Keratinocyte (primary cell): ENCODE measurements around the gene TUSC2. TPM values are rescaled to one million over a fixed set of nuclear protein-coding genes. Genes with fewer than 3 reads are reported as not detected.

ENCODE experiments used
- DNase-seq: peaks from one replicate; pipeline ENCODE4 v3.0.0-alpha.2; 2011; ENCODE audit warnings: low read depth, missing footprints, low spot score
- FAIRE-seq: peaks from 2 replicates; lab custom pipeline; 2011; peaks lifted over from hg19 to GRCh38; lab: Jason Lieb, UNC
- H2AFZ ChIP-seq: 2 replicates; pipeline ENCODE4 v1.6.0; 2012; ENCODE audit warnings: low read length, control low read depth, inconsistent platforms; ENCODE audit not compliant: control insufficient read depth
- H3K27ac ChIP-seq: 2 replicates; pipeline ENCODE4 v1.5.1; 2011; ENCODE audit warnings: low read length; ENCODE audit not compliant: control insufficient read depth, insufficient read depth
- H3K27me3 ChIP-seq: 3 replicates; pipeline ENCODE4 v1.6.0; 2011; ENCODE audit warnings: low read length; ENCODE audit not compliant: control insufficient read depth, insufficient read depth; ENCODE audit errors: extremely low read depth
- H3K36me3 ChIP-seq, 2 experiments: 2 replicates in 1 of 2; 3 replicates in 1 of 2; pipeline ENCODE4 v1.5.1; 2011; ENCODE audit warnings: low read length in 2 of 2, mild to moderate bottlenecking in 1 of 2; ENCODE audit not compliant: control insufficient read depth in 2 of 2, insufficient read depth in 2 of 2; ENCODE audit errors: extremely low read depth in 1 of 2
- H3K4me1 ChIP-seq: 3 replicates; pipeline ENCODE4 v1.5.1; 2011; ENCODE audit warnings: low read length; ENCODE audit not compliant: control insufficient read depth, insufficient read depth; ENCODE audit errors: extremely low read depth
- H3K4me2 ChIP-seq: 3 replicates; pipeline ENCODE4 v1.6.0; 2011; ENCODE audit warnings: low read depth, low read length; ENCODE audit not compliant: control insufficient read depth, insufficient read depth; ENCODE audit errors: extremely low read depth
- H3K4me3 ChIP-seq, 3 experiments: fragments of 200-600 bp in 1 of 3; sonication (generic) in 1 of 3; 2 replicates in 2 of 3; 3 replicates in 1 of 3; pipeline ENCODE4 v1.5.1; 2011 to 2016; ENCODE audit warnings: low read length in 3 of 3, mild to moderate bottlenecking in 3 of 3, control low read depth in 2 of 3, inconsistent platforms in 1 of 3, low read depth in 1 of 3, mixed read lengths in 1 of 3, mixed run types in 1 of 3, moderate library complexity in 1 of 3; ENCODE audit not compliant: control insufficient read depth in 2 of 3, insufficient read depth in 2 of 3; ENCODE audit errors: extremely low read depth in 1 of 3
- H3K79me2 ChIP-seq: 2 replicates; pipeline ENCODE4 v1.6.0; 2012; ENCODE audit warnings: low read length; ENCODE audit not compliant: control insufficient read depth, insufficient read depth
- H3K9ac ChIP-seq: 3 replicates; pipeline ENCODE4 v1.6.0; 2011; ENCODE audit warnings: low read length; ENCODE audit not compliant: control insufficient read depth, insufficient read depth; ENCODE audit errors: extremely low read depth
- H3K9me1 ChIP-seq: 3 replicates; pipeline ENCODE4 v1.6.0; 2011; ENCODE audit warnings: low read length; ENCODE audit not compliant: control insufficient read depth, insufficient read depth; ENCODE audit errors: extremely low read depth
- H3K9me3 ChIP-seq: 2 replicates; pipeline ENCODE4 v1.5.1; 2012; ENCODE audit warnings: low read depth, low read length; ENCODE audit not compliant: control insufficient read depth
- H4K20me1 ChIP-seq: 3 replicates; pipeline ENCODE4 v1.6.0; 2011; ENCODE audit warnings: low read length; ENCODE audit not compliant: control insufficient read depth, insufficient read depth; ENCODE audit errors: extremely low read depth
- EZH2 ChIP-seq: IDR thresholded peaks from one replicate; pipeline ENCODE4 v1.6.1; 2012; ENCODE audit warnings: inconsistent platforms, mild to moderate bottlenecking, low read length, moderate library complexity
- dilution Hi-C: fragments of 300-500 bp; cut with MboI; formaldehyde crosslinking; loops from one replicate; pipeline ENCODE4 v1.7.0; 2020; ENCODE audit warnings: low sequenced_read_pairs; ENCODE audit not compliant: extremely low pct_ligation_motif_present
- polyA plus RNA-seq, 5 experiments: library from polyadenylated mRNA; depleted of rRNA in 3 of 5; stranded (reverse) in 3 of 5; stranded (forward) in 1 of 5; unstranded in 1 of 5; fragments of >200 nt; gene quantifications; 1 replicate in 1 of 5; 2 replicates in 3 of 5; 3 replicates in 1 of 5; pipeline versions ENCODE4 v1.2.1 to v1.2.3, GENCODE V29; 2011 to 2012; ENCODE audit warnings: missing spikeins in 2 of 5, low read depth in 1 of 5, low replicate concordance in 1 of 5
- TF ChIP-seq, protein P1 (sequence below), 3 experiments: IDR thresholded peaks in 1 of 3; conservative IDR thresholded peaks in 1 of 3; optimal IDR thresholded peaks in 1 of 3; 2 replicates in 2 of 3; 3 replicates in 1 of 3; pipeline versions ENCODE3 to v1.5.1; 2011; ENCODE audit warnings: low read length in 3 of 3, mild to moderate bottlenecking in 3 of 3, moderate library complexity in 2 of 3, control low read depth in 1 of 3, inconsistent platforms in 1 of 3; ENCODE audit not compliant: insufficient read depth in 2 of 3; ENCODE audit errors: extremely low read depth in 1 of 3

Gene TUSC2
- polyA plus RNA-seq, 1 donor (not counting 4 experiments of a cell fraction or from before 2014, with no cell fraction given), result 30.5 TPM

DNA sequence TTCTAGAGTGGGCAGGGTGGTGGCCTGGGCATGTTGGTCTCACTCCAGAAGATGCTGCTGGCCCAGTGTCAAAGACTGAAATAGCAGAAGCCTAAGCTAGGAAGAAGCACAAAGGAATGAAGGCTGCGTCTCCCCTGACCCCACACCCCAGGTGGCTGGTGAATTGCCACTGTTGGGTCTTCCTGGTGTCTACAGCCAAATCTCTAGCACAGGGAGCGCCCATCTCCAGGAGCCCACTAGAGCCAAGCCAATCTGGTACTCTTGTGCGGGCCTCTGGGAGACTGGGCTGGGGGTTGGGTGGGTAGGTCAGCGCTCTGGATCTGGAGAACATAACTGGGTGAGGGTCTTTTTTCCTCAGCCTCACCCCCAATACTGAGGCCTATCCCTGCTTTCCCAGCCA lies 894 bp downstream of the TUSC2 start:
- Histone ChIP-seq H3K27me3 (no peaks in the 10 kb centered on the region), H3K9me3 (no peaks in the 10 kb centered on the region), H4K20me1 (no peaks in the 10 kb centered on the region), H3K9ac (peak overlapping the region; percentile 87), H3K4me1 (peaks cover 13% of the 10 kb centered on the region), H3K36me3 (peaks cover 27 to 39% of the 10 kb centered on the region in 2 experiments), H3K4me2 (peak overlapping the region; percentile 94), H3K27ac (peak overlapping the region; percentile 74), H3K4me3 (peak overlapping the region; percentile 86 to 90 (median 87)), H3K79me2 (peaks cover 36% of the 10 kb centered on the region), H2AFZ (no peak overlapping the region), H3K9me1 (no peaks in the 10 kb centered on the region)
- TF ChIP-seq, protein P1, sequence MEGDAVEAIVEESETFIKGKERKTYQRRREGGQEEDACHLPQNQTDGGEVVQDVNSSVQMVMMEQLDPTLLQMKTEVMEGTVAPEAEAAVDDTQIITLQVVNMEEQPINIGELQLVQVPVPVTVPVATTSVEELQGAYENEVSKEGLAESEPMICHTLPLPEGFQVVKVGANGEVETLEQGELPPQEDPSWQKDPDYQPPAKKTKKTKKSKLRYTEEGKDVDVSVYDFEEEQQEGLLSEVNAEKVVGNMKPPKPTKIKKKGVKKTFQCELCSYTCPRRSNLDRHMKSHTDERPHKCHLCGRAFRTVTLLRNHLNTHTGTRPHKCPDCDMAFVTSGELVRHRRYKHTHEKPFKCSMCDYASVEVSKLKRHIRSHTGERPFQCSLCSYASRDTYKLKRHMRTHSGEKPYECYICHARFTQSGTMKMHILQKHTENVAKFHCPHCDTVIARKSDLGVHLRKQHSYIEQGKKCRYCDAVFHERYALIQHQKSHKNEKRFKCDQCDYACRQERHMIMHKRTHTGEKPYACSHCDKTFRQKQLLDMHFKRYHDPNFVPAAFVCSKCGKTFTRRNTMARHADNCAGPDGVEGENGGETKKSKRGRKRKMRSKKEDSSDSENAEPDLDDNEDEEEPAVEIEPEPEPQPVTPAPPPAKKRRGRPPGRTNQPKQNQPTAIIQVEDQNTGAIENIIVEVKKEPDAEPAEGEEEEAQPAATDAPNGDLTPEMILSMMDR (optimal IDR thresholded peaks at IDR 0.05 in 1 of 3, IDR thresholded peaks at IDR 0.05 in 1 of 3, conservative IDR thresholded peaks at IDR 0.05 in 1 of 3; ENCODE audit: extremely low read depth in 1 of 3, insufficient read depth in 2 of 3, low read length in 3 of 3), result no peak
- no peak for TF ChIP-seq EZH2
- dilution Hi-C loops, result no loop called here
- DNase-seq, result no peak
- FAIRE-seq, result no peak

DNA sequence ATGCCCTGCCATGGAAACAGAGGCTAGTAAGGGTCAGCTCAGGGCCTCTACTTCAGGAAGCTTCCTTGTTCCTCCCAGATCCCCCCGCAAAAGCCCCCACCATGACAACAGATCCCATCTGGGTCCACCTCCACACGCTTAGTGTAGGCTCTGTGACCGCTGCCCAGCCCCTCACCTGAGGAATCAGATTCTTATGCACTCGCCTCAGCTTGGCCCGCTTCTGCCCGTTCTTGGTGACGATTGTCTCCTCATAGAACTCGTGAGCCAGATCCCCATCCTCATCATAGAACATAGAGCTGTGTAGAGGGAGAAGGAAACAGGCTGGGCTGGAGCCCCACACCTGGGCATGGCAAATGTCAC lies 1.9 kb downstream of the TUSC2 start:
- H2AFZ ChIP-seq, result no peak overlapping the region
- H3K79me2 ChIP-seq, result peaks cover 28% of the 10 kb centered on the region
- no peak for TF ChIP-seq EZH2
- TF ChIP-seq, protein P1 (optimal IDR thresholded peaks at IDR 0.05 in 1 of 3, IDR thresholded peaks at IDR 0.05 in 1 of 3, conservative IDR thresholded peaks at IDR 0.05 in 1 of 3; ENCODE audit: extremely low read depth in 1 of 3, insufficient read depth in 2 of 3, low read length in 3 of 3), result no peak
- H3K4me3 ChIP-seq, result no peak overlapping the region
- H3K36me3 ChIP-seq, result peaks cover 21 to 29% of the 10 kb centered on the region in 2 experiments
- no peak overlapping the region for H3K9ac ChIP-seq
- H3K27me3 ChIP-seq, result no peaks in the 10 kb centered on the region
- DNase-seq (no peak), FAIRE-seq (no peak)
- H3K27ac ChIP-seq, result no peak overlapping the region
- no peaks in the 10 kb centered on the region for H3K9me1 ChIP-seq
- dilution Hi-C loops, result no loop called here
- peaks cover 16% of the 10 kb centered on the region for H3K4me1 ChIP-seq
- H4K20me1 ChIP-seq, result no peaks in the 10 kb centered on the region
- H3K9me3 ChIP-seq, result no peaks in the 10 kb centered on the region
- no peak overlapping the region for H3K4me2 ChIP-seq
